Ammon's horn (tissue), 1 donor: Measurements from ENCODE around the gene SGTA.
A peak's percentile ranks its signal among the peaks of the same experiment; 100 is the strongest.

ENCODE experiments used
- DNase-seq: peaks from one replicate; pipeline ENCODE4 v3.0.0-alpha.2; 2016; ENCODE audit warnings: low spot score

Gene SGTA

DNA sequence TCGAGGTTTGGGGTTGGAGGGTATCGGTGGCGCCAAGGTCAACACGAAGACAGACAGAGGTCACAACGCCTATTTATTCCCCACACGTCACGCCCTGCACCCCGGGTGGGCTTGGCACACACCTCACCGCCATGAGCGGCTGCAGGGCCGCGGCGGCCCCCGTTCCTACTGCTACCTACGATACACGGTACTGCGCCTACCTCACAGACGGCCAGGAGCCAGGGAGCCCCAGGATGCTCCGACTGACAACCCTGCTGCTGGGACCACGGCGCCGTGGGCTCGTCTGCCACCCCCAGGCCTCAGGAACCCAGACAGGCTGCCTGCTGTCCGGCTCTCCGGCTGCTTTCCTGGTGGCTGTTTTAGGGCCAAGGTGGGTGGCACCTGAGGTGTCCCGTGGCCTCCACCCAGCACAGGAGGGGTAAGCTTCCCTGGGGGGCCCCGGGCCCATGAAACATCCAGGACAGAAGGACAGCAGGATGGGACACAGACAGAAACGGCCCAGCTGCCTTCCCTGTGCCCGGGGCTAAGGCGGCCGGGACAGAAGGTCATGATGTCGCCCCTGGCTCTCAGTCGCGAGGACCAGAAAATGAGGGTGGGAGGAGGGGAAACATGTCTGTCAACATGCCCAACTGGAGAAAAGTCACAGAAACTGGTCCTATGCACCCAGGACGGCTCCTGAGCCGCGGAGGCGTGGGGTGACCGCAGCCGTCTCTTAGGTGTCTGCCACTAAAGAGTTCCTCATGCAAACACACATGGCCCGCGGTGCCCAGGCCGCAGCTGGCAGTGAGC lies 28.2 kb downstream of the SGTA start:
- DNase-seq = no peak

DNA sequence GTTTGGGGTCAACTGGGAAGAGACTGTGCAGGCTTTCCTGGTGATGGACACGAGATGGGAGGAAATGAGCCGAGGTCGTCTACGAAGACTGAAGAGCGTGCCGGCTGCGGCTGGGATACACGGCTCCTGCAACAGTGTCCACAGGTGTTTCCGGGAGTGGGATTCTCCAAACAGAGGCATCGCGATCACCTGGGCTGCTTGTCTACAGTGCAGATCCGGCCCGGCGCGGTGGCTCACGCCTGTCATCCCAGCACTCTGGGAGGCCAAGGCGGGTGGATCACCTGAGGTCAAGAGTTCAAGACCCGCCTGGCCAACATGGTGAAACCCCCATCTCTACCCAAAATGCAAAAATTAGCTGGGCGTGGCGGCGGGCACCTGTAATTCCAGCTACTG lies 31.6 kb downstream of the SGTA start:
- DNase-seq = no peak

- no peak for DNase-seq
These were observed 32.1 kb downstream of the SGTA start for GRCh38 chr19:2750808-2751437.

GRCh38 chr19:2747349-2747748 lies 35.7 kb downstream of the SGTA start:
- DNase-seq = no peak

DNA sequence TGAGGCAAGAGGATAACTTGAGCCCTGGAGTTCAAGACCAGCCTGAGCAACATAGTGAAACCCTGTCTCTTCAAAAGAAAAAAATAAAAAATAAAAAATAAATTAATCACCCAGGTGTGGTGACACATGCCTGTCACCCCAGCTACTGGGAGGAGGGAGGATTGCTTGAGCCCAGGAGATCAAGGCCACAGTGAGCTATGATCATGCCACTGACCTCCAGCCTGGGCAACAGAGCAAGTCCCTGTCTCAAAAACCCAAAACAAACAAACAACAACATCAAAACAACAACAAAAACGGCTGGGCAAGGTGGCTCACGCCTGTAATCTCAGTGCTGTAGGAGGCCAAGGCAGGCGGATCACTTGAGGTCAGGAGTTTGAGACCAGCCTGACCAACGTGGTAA lies 39.0 kb downstream of the SGTA start:
- DNase-seq = no peak

DNA sequence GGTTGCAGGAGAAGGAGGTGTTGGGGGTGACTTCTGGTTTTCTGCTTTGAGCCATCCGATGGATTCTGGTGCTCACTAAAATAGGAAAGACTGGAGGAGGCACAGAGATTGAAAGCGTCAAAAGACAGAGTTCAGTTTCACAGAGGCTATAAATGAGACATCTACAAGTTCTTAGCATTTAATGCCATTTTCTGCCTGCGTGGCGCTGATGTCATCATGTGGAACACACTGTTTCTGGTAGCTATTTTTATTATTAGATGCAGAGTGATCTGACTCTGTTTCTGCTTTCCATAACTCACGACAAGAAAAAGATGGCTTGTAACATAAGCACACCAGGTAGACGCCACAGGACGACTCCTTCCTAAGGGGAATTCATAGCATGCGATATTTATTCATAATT lies 40.0 kb downstream of the SGTA start:
- DNase-seq = peak; percentile 48

- no peak for DNase-seq
These were observed 42.8 kb downstream of the SGTA start for GRCh38 chr19:2740314-2740656.

GRCh38 chr19:2739602-2740313 lies 43.3 kb downstream of the SGTA start, which contains the start of gene SLC39A3:
Gene SLC39A3 (minus strand): TSS chr19:2740017. CDS start chr19:2737257, 2,760 bp downstream.
- peak; percentile 97 for DNase-seq

- DNase-seq = no peak
These were observed 46.4 kb downstream of the SGTA start for GRCh38 chr19:2736550-2737190.

- DNase-seq = no peak
These were observed 47.7 kb downstream of the SGTA start for GRCh38 chr19:2735374-2735773.

DNA sequence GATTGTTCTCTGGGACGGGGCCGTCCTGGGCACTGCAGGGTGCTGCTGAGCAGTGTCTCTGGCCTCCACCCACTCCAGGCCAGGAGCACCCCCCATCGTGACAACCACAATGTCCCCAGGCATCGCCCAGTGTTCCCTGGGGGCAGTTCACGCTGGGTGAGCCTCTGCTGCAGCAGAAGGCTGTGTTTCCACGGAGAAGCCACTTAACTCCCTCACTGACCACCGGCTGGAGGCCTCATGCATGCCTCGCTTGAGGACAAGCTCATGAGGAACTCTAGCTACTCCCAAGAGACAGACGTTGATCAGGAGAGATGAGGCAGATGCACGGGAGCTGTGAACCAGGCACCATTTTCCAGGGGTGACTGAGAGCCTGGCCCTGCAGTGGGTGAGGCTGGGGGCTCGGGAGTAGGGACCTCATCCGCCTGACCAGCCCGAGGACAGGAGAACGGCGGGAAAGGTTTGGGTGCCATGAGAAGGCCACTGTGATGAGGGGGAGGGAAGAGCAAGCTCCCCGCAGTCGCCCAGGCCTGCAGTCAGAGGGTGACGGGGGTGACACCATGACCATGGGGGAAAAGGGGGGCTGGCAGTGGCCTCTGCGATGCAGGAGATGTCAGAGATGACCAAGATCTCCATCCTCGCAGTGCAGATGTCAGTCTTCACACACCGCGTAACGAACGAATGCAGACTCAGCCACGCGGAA lies 48.3 kb downstream of the SGTA start:
- DNase-seq = no peak

DNA sequence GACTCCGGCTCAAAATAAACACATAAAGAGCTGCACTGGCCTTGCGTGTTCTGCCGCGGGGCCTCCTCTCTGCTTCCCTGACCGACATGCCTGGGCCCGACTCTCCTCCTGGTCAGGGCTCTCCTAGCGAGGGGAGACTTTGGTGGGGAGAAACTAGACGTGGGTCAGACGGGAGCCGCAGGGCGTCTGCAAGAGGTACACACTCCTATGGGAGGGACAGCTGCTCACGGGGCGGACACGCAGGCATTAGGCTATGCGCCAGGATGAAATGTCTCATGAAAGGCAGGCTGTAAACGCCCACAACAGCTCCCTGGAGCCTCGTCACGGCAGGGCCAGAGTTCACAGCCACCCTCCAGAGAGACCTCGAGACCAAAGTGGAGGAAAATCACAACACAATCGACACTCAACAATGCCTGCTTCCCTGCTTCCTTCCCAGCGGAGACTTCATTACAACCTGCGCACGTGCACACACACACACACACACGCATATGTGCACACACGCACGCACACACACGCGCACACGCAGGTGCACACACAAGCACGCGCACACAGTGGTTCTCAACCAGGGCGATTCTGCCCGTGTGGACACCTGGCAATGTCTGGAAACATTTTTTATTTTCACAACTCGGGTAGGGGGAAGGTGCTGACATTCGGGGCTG lies 49.0 kb downstream of the SGTA start:
- no peak for DNase-seq

- DNase-seq = no peak
These were observed 50.2 kb downstream of the SGTA start for GRCh38 chr19:2732883-2733282.

GRCh38 chr19:2732157-2732725 lies 50.8 kb downstream of the SGTA start:
- no peak for DNase-seq

DNA sequence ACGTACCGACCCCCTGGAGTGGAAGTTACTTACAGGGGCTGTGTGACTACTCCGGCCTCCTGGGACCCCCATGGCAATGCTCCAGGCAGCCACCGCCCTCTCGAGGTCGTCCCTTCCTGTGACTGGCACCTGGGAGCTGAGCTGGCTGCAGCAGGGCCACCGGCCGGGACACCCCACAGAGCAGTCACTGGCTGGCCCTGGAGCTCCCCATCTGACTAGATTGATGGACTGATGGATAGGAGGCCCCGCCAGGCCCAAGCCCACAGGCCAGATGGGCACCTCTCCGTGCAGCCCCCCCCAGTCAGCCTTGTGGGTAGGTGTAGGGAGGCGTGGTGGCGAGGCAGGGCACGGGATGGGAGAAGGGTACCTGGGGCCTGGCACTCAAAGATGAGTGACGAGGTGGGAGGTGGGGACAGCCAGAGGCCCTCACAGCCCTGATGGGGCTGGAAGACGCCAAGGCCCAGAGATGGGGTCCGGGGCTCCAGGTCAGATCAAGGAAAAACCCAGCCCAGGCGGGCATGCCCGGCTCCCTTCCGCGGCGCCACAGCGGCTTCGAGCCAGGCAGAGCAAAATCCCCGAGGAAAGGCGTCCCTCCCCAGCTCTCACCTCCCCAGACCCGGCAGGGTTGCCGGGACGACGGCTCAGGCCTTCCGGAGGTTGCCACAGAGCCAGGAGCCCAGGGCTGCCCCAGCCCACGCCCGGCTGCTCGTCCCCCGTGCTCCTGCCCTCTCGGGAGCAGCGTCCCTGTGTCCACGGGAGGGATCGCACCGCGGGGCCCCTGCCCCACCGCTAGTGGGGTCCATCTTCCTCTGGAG lies 51.7 kb downstream of the SGTA start:
- no peak for DNase-seq

DNA sequence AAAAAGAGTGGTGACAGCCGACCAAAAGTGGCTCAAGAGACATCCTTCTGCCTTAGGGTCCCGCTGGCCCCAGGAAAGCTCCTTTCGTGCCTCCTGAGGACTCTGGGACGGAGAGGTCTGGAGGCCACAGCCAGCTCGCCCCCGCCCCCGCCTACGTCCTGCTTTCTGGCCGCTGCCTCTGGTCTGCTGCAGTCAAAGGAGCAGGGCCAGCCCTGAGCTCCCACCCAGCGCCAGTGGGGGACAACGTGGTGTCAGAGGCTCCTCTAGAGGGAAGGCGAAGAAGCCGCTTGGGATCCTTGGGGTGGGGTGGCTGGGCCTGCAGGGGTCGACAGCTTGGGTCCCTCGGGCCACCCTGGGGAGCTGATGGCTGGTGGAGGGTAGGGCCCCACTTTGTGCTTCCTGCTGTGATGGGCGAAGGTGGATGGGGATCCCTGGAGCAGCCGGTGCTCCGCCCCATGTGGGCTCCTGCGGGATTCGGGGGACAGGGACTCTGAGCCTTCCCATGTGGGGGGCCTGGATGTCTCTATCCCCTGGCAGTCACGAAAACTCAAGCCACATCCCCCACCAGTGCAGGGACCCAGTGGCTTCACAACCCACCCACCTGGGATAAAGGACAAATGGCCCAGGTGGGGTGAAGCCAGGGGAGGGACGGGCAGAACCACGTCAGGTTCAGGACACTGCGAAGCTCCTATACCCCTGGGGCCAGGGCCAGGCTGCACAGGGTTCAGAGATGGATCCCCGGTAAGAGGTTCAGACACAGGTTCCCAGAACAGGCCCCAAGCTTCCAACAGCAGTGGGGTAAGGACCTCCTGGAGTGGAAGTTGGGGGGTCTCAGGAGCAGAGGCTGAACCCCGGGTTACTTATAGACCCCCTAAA lies 52.9 kb downstream of the SGTA start:
- no peak for DNase-seq

- DNase-seq = no peak
These were observed 54.2 kb downstream of the SGTA start for GRCh38 chr19:2728783-2729387.

DNA sequence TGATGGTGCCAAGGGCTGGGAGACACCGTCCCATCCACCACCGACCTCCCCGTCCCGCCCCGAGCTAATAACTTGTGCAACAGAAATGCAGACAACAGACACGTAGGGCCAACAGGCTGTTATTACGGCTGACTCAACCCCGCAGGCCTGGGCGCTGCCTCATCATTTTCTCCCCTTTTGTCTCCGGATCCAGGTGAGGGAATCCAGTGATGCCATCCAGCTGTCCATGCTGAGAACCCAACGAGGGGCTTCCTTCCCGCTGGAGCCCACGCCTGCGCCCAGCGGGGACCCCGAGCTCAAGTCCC lies 55.5 kb downstream of the SGTA start:
- no peak for DNase-seq
